Ascending aorta (tissue), 2 donors: ENCODE data around the gene HSPH1. TPM values are rescaled to one million over a fixed set of nuclear protein-coding genes. Genes with fewer than 3 reads are reported as not detected.
"Not testable (repeated sequence)": the region's sequence is repeated elsewhere in the genome, so short reads cannot be mapped to it uniquely, and the experiment has no call there.

ENCODE experiments used
- DNase-seq, 2 donors: peaks; one replicate each; pipeline ENCODE4 v3.0.0-alpha.2; 2019; ENCODE audit warnings: low spot score in 2 of 2
- H3K27ac ChIP-seq, 2 donors: fragments of 200-600 bp; sonication (generic); one replicate each; pipeline ENCODE4 v1.5.1; 2016 to 2017; ENCODE audit warnings: mild to moderate bottlenecking in 1 of 2
- H3K27me3 ChIP-seq: fragments of 200-600 bp; sonication (generic); one replicate; pipeline ENCODE4 v1.5.1; 2017
- H3K36me3 ChIP-seq, 2 donors: fragments of 200-600 bp; sonication (generic); one replicate each; pipeline ENCODE4 v1.5.1; 2016
- H3K4me1 ChIP-seq, 2 donors: fragments of 200-600 bp; sonication (generic); one replicate each; pipeline ENCODE4 v1.5.1; 2016 to 2017; ENCODE audit warnings: mild to moderate bottlenecking in 1 of 2
- H3K4me3 ChIP-seq, 2 donors: fragments of 200-600 bp; sonication (generic); one replicate each; pipeline ENCODE4 v1.5.1; 2016 to 2017; ENCODE audit warnings: mild to moderate bottlenecking in 1 of 2
- H3K9me3 ChIP-seq, 2 donors: fragments of 200-600 bp; sonication (generic); one replicate each; pipeline ENCODE4 v1.5.1; 2016
- intact Hi-C: fragments of 100-400 bp; cut with DNase I; formaldehyde crosslinking; loops from one replicate; pipeline ENCODE4 v1.15.1; 2023
- total RNA-seq: library from RNA; depleted of rRNA; stranded (reverse); fragments of >200 nt; gene quantifications from one replicate; pipeline ENCODE4 v1.1.0, GENCODE V29; 2016
- TF ChIP-seq, protein P1 (sequence below), 3 experiments: fragments of 200-600 bp in 2 of 3; fragments of 450-650 bp in 1 of 3; sonication (generic) in 2 of 3; IDR thresholded peaks; one replicate each; pipeline ENCODE4 v1.5.1; 2016 to 2019; ENCODE audit warnings: antibody characterized with exemption in 3 of 3, mild to moderate bottlenecking in 1 of 3, moderate library complexity in 1 of 3

Gene HSPH1
- total RNA-seq, 1 donor from 2014 or later, result 20.6 TPM

DNA sequence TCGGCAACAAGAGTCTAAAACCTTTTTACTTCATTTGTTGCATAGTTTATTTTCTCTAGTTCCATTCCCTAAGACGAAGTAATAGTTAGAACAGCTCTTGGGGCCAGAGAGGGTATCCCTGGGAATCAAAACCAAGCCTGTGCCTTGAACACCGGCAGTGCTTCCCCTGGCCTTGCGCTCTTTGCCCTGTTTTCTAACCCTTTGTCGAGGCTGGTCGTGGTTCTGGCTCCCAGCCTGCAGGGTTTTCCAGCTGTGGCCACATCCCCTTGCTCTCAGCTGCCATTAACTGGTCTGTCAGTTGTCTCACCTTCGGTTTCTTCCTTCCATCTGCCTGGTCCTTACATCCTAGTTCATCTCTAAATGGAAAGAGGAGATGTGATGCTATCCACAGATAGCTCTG is 61.0 kb downstream of the HSPH1 start:
- TF ChIP-seq, protein P1, sequence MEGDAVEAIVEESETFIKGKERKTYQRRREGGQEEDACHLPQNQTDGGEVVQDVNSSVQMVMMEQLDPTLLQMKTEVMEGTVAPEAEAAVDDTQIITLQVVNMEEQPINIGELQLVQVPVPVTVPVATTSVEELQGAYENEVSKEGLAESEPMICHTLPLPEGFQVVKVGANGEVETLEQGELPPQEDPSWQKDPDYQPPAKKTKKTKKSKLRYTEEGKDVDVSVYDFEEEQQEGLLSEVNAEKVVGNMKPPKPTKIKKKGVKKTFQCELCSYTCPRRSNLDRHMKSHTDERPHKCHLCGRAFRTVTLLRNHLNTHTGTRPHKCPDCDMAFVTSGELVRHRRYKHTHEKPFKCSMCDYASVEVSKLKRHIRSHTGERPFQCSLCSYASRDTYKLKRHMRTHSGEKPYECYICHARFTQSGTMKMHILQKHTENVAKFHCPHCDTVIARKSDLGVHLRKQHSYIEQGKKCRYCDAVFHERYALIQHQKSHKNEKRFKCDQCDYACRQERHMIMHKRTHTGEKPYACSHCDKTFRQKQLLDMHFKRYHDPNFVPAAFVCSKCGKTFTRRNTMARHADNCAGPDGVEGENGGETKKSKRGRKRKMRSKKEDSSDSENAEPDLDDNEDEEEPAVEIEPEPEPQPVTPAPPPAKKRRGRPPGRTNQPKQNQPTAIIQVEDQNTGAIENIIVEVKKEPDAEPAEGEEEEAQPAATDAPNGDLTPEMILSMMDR (IDR thresholded peaks at IDR 0.05), result no peak
- Histone ChIP-seq H3K27me3 (no peaks in the 10 kb centered on the region), H3K4me3 (no peak overlapping the region), H3K36me3 (no peaks in the 10 kb centered on the region), H3K27ac (no peak overlapping the region), H3K4me1 (no peaks in the 10 kb centered on the region), H3K9me3 (no peaks in the 10 kb centered on the region)
- peak in 1 of 2 donors; percentile 46 for DNase-seq
- intact Hi-C loops, result no loop called here

DNA sequence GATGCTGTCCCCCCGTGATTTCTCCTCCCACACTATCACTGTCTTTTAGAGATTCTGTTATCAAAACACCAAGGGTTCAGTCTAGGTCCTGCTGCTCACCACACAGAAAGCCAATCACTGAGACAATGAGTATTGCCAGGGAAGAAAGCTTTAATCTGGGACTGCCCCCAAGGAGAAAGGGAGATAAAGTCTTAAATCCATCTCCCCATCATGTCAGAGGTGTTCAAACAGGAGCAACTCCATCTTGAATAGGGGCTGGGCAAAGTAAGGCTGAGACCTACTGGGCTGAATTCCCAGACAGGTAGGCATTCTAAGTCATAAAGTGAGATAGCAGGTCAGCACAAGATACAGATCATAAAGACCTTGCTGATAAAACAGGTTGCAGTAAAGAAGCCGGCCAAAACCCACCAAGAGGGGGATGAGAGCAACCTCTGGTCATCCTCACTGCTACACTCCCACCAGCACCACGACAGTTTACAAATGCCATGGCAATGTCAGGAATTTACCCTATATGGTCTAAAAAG is 63.7 kb downstream of the HSPH1 start:
- H3K4me3 ChIP-seq, H3K27me3 ChIP-seq, H3K4me1 ChIP-seq, H3K27ac ChIP-seq, H3K36me3 ChIP-seq, H3K9me3 ChIP-seq, intact Hi-C loops: not testable (repeated sequence)
- peak in 1 of 2 donors; percentile 3 for DNase-seq

DNA sequence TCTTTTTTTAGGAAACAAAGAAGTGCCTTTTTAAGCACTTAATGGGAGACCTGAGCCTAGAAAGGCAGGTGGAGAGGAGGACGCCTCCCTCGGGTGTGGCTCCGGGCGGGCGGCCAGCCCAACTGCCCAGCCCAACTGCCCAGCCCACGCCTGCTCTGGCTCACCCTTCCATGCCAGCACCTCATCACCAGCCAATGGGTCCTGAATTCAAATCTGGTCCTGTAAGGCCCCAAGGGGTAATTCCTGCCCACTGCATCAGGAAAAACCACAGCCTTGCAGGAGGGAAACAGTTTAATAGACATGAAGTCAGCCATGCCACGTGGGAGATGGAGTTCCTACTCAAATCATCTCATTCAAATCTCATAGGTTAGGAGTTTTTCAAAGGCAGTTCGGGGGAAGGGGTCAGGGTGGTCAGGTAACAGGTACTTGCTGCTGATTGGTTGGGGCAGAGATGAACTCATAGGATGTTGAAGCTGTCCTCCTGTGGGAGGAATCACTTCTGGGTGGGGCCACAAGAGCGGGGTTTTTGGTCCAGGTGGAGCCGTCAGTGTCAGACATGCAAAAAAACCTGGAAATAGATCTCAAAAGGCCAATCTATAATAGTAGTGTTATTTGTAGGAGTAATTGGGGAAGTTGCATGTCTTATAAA is 64.9 kb downstream of the HSPH1 start:
- intact Hi-C loops, result no loop called here
- TF ChIP-seq, protein P1 (IDR thresholded peaks at IDR 0.05), result no peak
- no peaks in the 10 kb centered on the region for H3K9me3 ChIP-seq

DNA sequence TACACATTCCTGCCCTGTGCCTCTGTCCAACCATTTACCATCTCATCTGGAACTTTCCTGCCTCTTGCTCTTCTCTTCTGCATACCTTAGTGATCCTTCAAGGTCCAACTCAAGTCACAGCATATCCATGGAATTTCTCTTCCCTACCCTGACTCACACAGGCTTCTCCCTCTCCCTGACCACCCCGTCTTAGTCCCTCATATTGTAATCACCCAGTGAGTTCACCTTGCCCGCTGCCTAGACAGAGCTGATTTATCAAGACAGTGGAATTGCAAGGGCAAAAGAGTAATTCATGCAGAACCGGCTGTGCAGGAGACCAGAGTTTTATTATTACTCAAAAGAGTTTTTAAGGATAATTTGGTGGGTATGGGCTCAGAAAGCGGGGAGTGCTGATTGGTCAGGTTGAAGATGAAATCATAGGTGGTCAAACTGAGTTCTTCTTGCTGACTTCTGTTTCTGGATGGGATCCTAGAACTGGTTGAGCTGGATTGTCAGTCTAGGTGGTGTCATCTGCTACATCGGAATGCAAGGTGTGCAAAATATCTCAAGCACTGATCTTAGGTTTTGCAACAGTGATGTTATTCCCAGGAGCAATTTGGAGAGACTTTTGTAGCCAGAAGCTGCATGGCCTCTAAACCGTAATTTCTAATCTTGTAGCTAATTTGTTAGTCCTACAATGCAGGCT is 67.2 kb downstream of the HSPH1 start:
- TF ChIP-seq, protein P1 (IDR thresholded peaks at IDR 0.05), result no peak
- H3K4me1 ChIP-seq, result no peaks in the 10 kb centered on the region
- intact Hi-C loops, result no loop called here

More for the DNA sequence above, 64.9 kb downstream of the HSPH1 start:
- H3K27ac ChIP-seq, result no peak overlapping the region
- H3K36me3 ChIP-seq, result no peaks in the 10 kb centered on the region
- no peak overlapping the region for H3K4me3 ChIP-seq
- H3K27me3 ChIP-seq, result no peaks in the 10 kb centered on the region
- DNase-seq, result peak in 1 of 2 donors; percentile 15
- H3K4me1 ChIP-seq, result no peaks in the 10 kb centered on the region

DNA sequence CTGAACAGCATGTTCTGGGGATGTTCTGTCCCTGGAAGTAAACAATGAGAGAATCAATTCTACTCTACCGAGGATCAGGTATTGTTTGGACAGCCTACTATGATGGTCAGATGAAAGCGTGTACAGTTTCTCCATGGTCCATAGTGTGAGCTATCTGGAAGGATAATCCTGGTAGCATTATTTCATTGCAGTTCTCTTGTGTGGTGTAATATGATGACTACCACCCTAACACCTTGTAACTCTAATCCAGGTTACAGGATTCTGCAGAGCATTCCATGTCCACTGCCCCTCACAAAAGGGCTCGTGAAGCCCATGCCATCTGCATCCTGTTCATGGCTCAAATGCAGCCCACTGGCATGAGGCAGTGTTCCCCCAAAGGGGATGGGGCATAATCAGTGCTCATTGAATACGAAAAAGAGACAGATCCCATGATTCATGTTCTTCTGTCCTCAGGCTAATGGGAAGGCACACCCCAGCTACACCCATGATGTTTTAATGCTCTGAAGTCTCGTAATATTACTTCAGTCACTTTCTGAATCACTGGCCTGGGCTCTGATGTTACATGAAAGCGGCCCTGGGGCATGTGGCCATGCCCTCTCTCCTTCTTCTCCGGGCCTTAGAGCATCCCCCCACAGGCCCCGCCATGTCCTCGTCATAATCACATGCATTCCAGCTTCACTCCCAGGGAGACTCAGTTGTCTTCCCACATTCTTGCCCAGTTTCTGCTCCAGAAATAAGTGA is 68.4 kb downstream of the HSPH1 start:
- H3K4me3 ChIP-seq, result no peak overlapping the region
- H3K27ac ChIP-seq, result no peak overlapping the region
- H3K27me3 ChIP-seq, result no peaks in the 10 kb centered on the region
- intact Hi-C loops, result no loop called here
- H3K9me3 ChIP-seq, result no peaks in the 10 kb centered on the region
- TF ChIP-seq, protein P1 (IDR thresholded peaks at IDR 0.05), result no peak
- no peaks in the 10 kb centered on the region for H3K4me1 ChIP-seq
- peak in 1 of 2 donors; percentile 41 for DNase-seq
- no peaks in the 10 kb centered on the region for H3K36me3 ChIP-seq

More for the DNA sequence above, 67.2 kb downstream of the HSPH1 start:
- no peaks in the 10 kb centered on the region for H3K27me3 ChIP-seq
- H3K9me3 ChIP-seq, result no peaks in the 10 kb centered on the region
- H3K27ac ChIP-seq, result no peak overlapping the region
- H3K36me3 ChIP-seq, result no peaks in the 10 kb centered on the region
- H3K4me3 ChIP-seq, result no peak overlapping the region
- peak in 1 of 2 donors; percentile 9 for DNase-seq
